Gastrocnemius medialis (tissue), 4 donors: ENCODE data around the gene GPC6.

Source experiments
- CTCF ChIP-seq, 5 experiments: fragments of 450-650 bp in 3 of 5; fragments of 200-600 bp in 2 of 5; sonication (generic) in 2 of 5; IDR thresholded peaks in 4 of 5; conservative IDR thresholded peaks in 1 of 5; 1 replicate in 4 of 5; 2 replicates in 1 of 5; pipeline ENCODE4 v1.5.1; 2016 to 2019; ENCODE audit warnings: antibody characterized with exemption in 5 of 5, mild to moderate bottlenecking in 3 of 5, moderate library complexity in 3 of 5
- POLR2A ChIP-seq, 2 donors: fragments of 450-650 bp; IDR thresholded peaks; one replicate each; pipeline ENCODE4 v1.6.1; 2017; ENCODE audit warnings: antibody characterized with exemption in 2 of 2, mild to moderate bottlenecking in 2 of 2, moderate library complexity in 2 of 2

GRCh38 chr13:93660391-93661063 lies 433.9 kb downstream of the GPC6 start:
- no peak for TF ChIP-seq POLR2A (IDR thresholded peaks at IDR 0.05)
- TF ChIP-seq CTCF (IDR thresholded peaks at IDR 0.05 in 4 of 5, conservative IDR thresholded peaks at IDR 0.05 in 1 of 5) = no peak
